Heart right ventricle (tissue), 16 donors: ENCODE measurements around the gene TOMM40. TPM values are rescaled to one million over a fixed set of nuclear protein-coding genes. Genes with fewer than 3 reads are reported as not detected.

Experiments
- ATAC-seq, 8 donors: fragments of 200-7000 bp; cut with Tn5 transposase; one replicate each; pipeline ENCODE4 v1.9.1; 2020; ENCODE audit warnings: mild to moderate bottlenecking in 8 of 8, moderate library complexity in 8 of 8, moderate number of reproducible peaks in 1 of 8
- DNase-seq, 2 donors: peaks; one replicate each; pipeline ENCODE4 v3.0.0-alpha.2; 2020
- H3K27ac ChIP-seq, 10 donors: fragments of 200-600 bp; sonication (generic) in 2 of 10; one replicate each; pipeline versions ENCODE4 v1.5.0 to v1.8.0; 2020 to 2022; ENCODE audit warnings: mild to moderate bottlenecking in 3 of 10
- H3K27me3 ChIP-seq, 7 donors: fragments of 200-600 bp; one replicate each; pipeline ENCODE4 v1.8.0; 2021 to 2022; ENCODE audit warnings: mild to moderate bottlenecking in 2 of 7
- H3K36me3 ChIP-seq, 9 donors: fragments of 200-600 bp; sonication (generic) in 1 of 9; one replicate each; pipeline versions ENCODE4 v1.5.0 to v1.8.0; 2020 to 2022; ENCODE audit warnings: mild to moderate bottlenecking in 2 of 9
- H3K4me1 ChIP-seq, 9 donors: fragments of 200-600 bp; sonication (generic) in 1 of 9; one replicate each; pipeline versions ENCODE4 v1.5.0 to v1.8.0; 2020 to 2022; ENCODE audit warnings: mild to moderate bottlenecking in 4 of 9
- H3K4me3 ChIP-seq, 10 donors: fragments of 200-600 bp; sonication (generic) in 2 of 10; one replicate each; pipeline versions ENCODE4 v1.5.0 to v1.8.0; 2020 to 2022; ENCODE audit warnings: mild to moderate bottlenecking in 7 of 10, moderate library complexity in 2 of 10
- H3K9me3 ChIP-seq, 11 donors: fragments of 200-600 bp in 10 of 11; sonication (generic) in 2 of 11; one replicate each; pipeline versions ENCODE4 v1.5.0 to v1.8.0; 2013 to 2022; ENCODE audit warnings: mild to moderate bottlenecking in 2 of 11, control low read depth in 1 of 11, moderate library complexity in 1 of 11
- CTCF ChIP-seq, 9 donors: fragments of 200-600 bp; sonication (generic) in 2 of 9; IDR thresholded peaks; one replicate each; pipeline versions ENCODE4 v1.5.0 to v1.8.0; 2021 to 2022; ENCODE audit warnings: antibody characterized with exemption in 9 of 9, mild to moderate bottlenecking in 5 of 9, moderate library complexity in 1 of 9
- WGBS, 2 donors: extraction: QIAGEN DNeasy Blood & Tissue Kit; methylation state at CpG; one replicate each; pipeline ENCODE4 v1.1.7; 2013; ENCODE audit warnings: inconsistent platforms in 1 of 2; 5-methylcytosine and 5-hydroxymethylcytosine counted together
- intact Hi-C, 10 donors: fragments of 100-400 bp; cut with DNase I; formaldehyde crosslinking; loops; one replicate each; pipeline versions ENCODE4 v1.11.1 to v1.14.2; 2022
- polyA plus RNA-seq, 2 donors: library from polyadenylated mRNA; stranded (reverse); fragments of 200-250 nt; gene quantifications; one replicate each; pipeline ENCODE4 v1.2.3, GENCODE V29; 2013
- total RNA-seq, 10 donors: library from RNA; stranded (reverse); fragmentation: NEBNext Ultra II Directional in 3 of 10; extraction: Animal tissue kit (Norgen Biotek cat#: 25700) in 3 of 10; gene quantifications; one replicate each; pipeline versions ENCODE4 v1.2.1 to v1.2.4, GENCODE V29; 2021 to 2023
- donor health status: Arrhythmogenic right ventricular cardiomyopathy.
- donor health status: ischemic (EF 13 %, LVEDD 7.1; RV severe dilation, severe dysfunction).
- donor health status: healthy with polysubstance abuse.
- donor health status: DM: no; HTN: yes; CAD: no.
- donor health status: DM: no; HTN: no; CAD: no.
- donor health status: ischemic (EF 25% LVEDD 6.9; RV normal size, moderate dysfunction).
- donor health status: ischemic (EF 25% LVEDD 5.7; RV mildly dilated, moderate dysfunction).
- donor health status: healthy.
- donor health status: DM: yes; HTN: yes; CAD: no.
- donor health status: Ischemic cardiomyopathy.
- donor health status: ischemic (EF 35%, LVEDD 5.7; RV mildly dilated, moderate dysfunction).
- donor health status: nonischemic (EF 11% LVEDD 7.7; RV severe dilation, severe dysfunction).
- donor health status: DM: yes; HTN: yes; CAD: no.
- donor health status: PGD.
- donor health status: ischemic (EF 29% LVEDD 5.4; RV normal size, mild dysfunction).
- donor health status: nonischemic (EF 23%, LVEDD 6.1; RV moderate dilation, normal function).

TOMM40 gene
- total and polyA plus RNA-seq, 12 donors, result 37.8 to 77.5 (median 45.2) TPM

GRCh38 chr19:44903216-44903601 lies 12.2 kb downstream of the TOMM40 start:
- H3K4me1 ChIP-seq, result peaks cover 0 to 24% (median 5%) of the 10 kb centered on the region in 9 donors
- H3K27me3 ChIP-seq, result peaks cover 0 to 36% (median 23%) of the 10 kb centered on the region in 7 donors
- TF ChIP-seq CTCF (IDR thresholded peaks at IDR 0.05), result no peak
- intact Hi-C loops, result loop anchor here in 8 of 10 donors (1.0 to 10.0 kb wide), 7 partner anchors 48 to 434 kb away; partner anchors contain the start of gene EXOC3L2 (in 1 of the 8)
- 70 to 77% methylated on average over 14 to 15 of the region's 15 CpGs for WGBS, 2 donors
- DNase-seq, result no peak
- H3K4me3 ChIP-seq, result no peak overlapping the region
- H3K36me3 ChIP-seq, result peaks cover 0 to 51% (median 24%) of the 10 kb centered on the region in 9 donors
- ATAC-seq, result peak in 5 of 8 donors; percentile 2 to 13 (median 11)
- no peak overlapping the region for H3K27ac ChIP-seq
- no peaks in the 10 kb centered on the region for H3K9me3 ChIP-seq

- peak; percentile 97 to 100 (median 99) for TF ChIP-seq CTCF (IDR thresholded peaks at IDR 0.05)
- intact Hi-C loops, result loop anchor here in 9 of 10 donors (1.0 to 10.0 kb wide), 7 partner anchors 47 to 433 kb away; partner anchors contain the start of gene EXOC3L2 (in 1 of the 9)
- peak; percentile 56 to 87 (median 74) for ATAC-seq
- H3K9me3 ChIP-seq, result no peaks in the 10 kb centered on the region
- H3K4me1 ChIP-seq, result peaks cover 0 to 24% (median 5%) of the 10 kb centered on the region in 9 donors
- peaks cover 0 to 45% (median 23%) of the 10 kb centered on the region in 9 donors for H3K36me3 ChIP-seq
- no peak overlapping the region for H3K4me3 ChIP-seq
- peaks cover 0 to 36% (median 23%) of the 10 kb centered on the region in 7 donors for H3K27me3 ChIP-seq
- peak; percentile 58 to 78 for DNase-seq
- 19 to 21% methylated on average over 24 of the region's 24 CpGs for WGBS, 2 donors
- H3K27ac ChIP-seq, result no peak overlapping the region
These were observed 12.8 kb downstream of the TOMM40 start for GRCh38 chr19:44903602-44904425.

GRCh38 chr19:44904426-44904994 lies 13.5 kb downstream of the TOMM40 start:
- Histone ChIP-seq H3K4me1 (peaks cover 0 to 24% (median 5%) of the 10 kb centered on the region in 9 donors), H3K36me3 (peaks cover 0 to 39% (median 23%) of the 10 kb centered on the region in 9 donors), H3K27ac (no peak overlapping the region), H3K27me3 (peaks cover 0 to 36% (median 23%) of the 10 kb centered on the region in 7 donors), H3K9me3 (no peaks in the 10 kb centered on the region), H3K4me3 (no peak overlapping the region)
- ATAC-seq (no peak), DNase-seq (no peak)
- intact Hi-C loops, result loop anchor here in 5 of 10 donors (1.0 to 10.0 kb wide), 7 partner anchors 46 to 433 kb away; partner anchors contain the start of gene EXOC3L2 (in 1 of the 5)
- 67 to 76% methylated on average over 12 of the region's 12 CpGs for WGBS, 2 donors
- peak in 1 of 9 donors; percentile 22 for TF ChIP-seq CTCF (IDR thresholded peaks at IDR 0.05)
